Prostate gland (tissue), 2 donors: ENCODE measurements around the gene TNNT2. TPM values are rescaled to one million over a fixed set of nuclear protein-coding genes. Genes with fewer than 3 reads are reported as not detected.

Source experiments
- DNase-seq: peaks from one replicate; pipeline ENCODE4 v3.0.0-alpha.2; 2019; ENCODE audit warnings: low spot score
- H3K27ac ChIP-seq, 2 donors: fragments of 200-600 bp; sonication (generic); 2 replicates each; pipeline ENCODE4 v1.5.1; 2017 to 2019
- H3K27me3 ChIP-seq: fragments of 200-600 bp; sonication (generic); replicated peaks from 2 replicates; pipeline ENCODE4 v1.5.1; 2019; ENCODE audit not compliant: insufficient read depth
- H3K36me3 ChIP-seq, 2 donors: fragments of 200-600 bp; sonication (generic); 1 replicate in 1 of 2; 2 replicates in 1 of 2; pipeline versions ENCODE4 v1.5.1 to v1.8.1; 2017 to 2019
- H3K4me1 ChIP-seq: fragments of 200-600 bp; sonication (generic); replicated peaks from 2 replicates; pipeline ENCODE4 v1.5.1; 2019
- H3K4me3 ChIP-seq, 2 donors: fragments of 200-600 bp; sonication (generic); 2 replicates each; pipeline ENCODE4 v1.5.1; 2017 to 2019
- H3K9me3 ChIP-seq: fragments of 200-600 bp; sonication (generic); 2 replicates; pipeline ENCODE4 v1.5.1; 2017
- POLR2A ChIP-seq: fragments of 450-650 bp; IDR thresholded peaks from one replicate; pipeline ENCODE4 v1.6.1; 2016; ENCODE audit warnings: antibody characterized with exemption, mild to moderate bottlenecking
- POLR2AphosphoS5 ChIP-seq: sonication (generic); formaldehyde crosslinking; IDR thresholded peaks from one replicate; pipeline ENCODE4 v1.6.1; 2017; ENCODE audit warnings: antibody characterized with exemption
- WGBS: methylation state at CpG from one replicate; pipeline ENCODE4 v1.1.5; 2018; 5-methylcytosine and 5-hydroxymethylcytosine counted together
- intact Hi-C: fragments of 100-400 bp; cut with DNase I; formaldehyde crosslinking; loops from one replicate; pipeline ENCODE4 v1.14.2; 2022
- total RNA-seq, 2 donors: library from RNA; depleted of rRNA; stranded (reverse); fragments of >200 nt; gene quantifications; one replicate each; pipeline ENCODE4 v1.1.0, GENCODE V29; 2016
- TF ChIP-seq, protein P1 (sequence below), 4 experiments: fragments of 200-600 bp in 2 of 4; fragments of 450-650 bp in 2 of 4; sonication (generic) in 2 of 4; IDR thresholded peaks; 1 replicate in 3 of 4; 2 replicates in 1 of 4; pipeline ENCODE4 v1.5.1; 2016 to 2019; ENCODE audit warnings: antibody characterized with exemption in 4 of 4, mild to moderate bottlenecking in 2 of 4, moderate library complexity in 2 of 4

Gene TNNT2
- total RNA-seq, 2 donors from 2014 or later: 2.2 to 3.5 TPM

DNA sequence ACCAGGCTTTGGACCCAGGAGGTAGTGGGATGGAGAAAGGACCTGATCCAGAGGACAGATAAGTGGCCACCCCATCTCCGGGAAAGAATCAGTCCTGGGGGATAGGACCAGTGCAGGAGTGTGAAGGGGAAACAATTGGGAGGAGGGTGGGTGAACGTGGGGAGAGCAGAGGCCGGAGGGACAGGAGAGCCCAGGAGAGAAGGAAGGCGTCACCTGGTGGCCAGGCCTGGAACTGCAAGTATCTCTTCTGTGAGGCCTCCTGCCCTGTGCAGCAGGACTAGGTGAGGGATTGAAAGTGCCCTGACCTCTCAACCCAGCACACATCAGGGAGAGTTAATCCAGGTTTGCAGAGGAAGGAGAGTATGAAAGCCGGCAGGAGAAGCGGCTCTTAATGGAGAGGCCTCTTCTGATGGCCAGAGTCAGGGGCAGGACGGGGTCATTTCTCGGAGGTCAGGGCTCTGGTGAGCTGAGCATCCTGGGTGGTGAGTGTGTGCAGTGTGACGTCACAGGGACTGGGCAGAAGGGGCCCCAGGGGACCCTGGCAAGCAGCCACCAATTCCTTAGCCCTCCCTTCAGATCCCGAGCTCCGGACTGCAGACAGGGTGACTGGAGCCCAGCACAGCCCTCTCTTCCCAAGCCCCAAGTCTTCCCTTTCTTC is 30.8 kb upstream of the TNNT2 start:
- peak; percentile 83 for DNase-seq

DNA sequence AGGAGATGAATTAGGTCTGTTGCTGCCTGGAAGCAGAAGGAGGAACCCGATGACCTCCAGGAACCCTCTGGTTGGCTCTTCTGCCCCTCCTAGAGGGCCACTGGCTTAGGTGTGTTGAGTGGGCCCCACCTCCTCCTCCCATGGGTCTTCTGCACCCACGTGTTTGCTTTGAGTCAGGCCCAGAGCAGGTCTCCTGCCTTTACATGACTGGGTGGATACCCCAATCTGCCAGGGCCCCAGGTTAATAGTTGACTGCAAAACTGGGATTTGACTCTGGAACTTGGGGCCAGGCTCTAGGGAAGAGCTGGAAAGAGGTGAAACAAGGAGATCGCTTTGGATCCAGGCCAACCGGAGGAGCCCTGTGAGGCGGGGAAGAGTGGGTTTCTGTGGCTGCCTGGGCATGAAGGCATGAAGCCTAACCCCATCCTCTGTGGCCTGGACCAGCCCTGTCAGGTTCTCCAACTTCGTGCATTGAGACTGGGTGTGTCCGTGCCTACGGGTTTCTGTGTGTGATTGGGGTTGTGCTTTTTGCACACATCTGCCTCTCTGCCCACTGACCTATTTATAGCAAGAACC is 29.4 kb upstream of the TNNT2 start:
- no peaks in the 10 kb centered on the region for H3K4me1 ChIP-seq
- no peak overlapping the region for H3K4me3 ChIP-seq
- no peaks in the 10 kb centered on the region for H3K36me3 ChIP-seq
- no peaks in the 10 kb centered on the region for H3K27me3 ChIP-seq
- intact Hi-C loops: loop anchor here (5.0 kb wide), 2 partner anchors 60 to 155 kb away; no protein-coding TSS in a partner anchor
- WGBS: 73% methylated on average over 8 of the region's 8 CpGs
- no peak overlapping the region for H3K27ac ChIP-seq
- TF ChIP-seq, protein P1, sequence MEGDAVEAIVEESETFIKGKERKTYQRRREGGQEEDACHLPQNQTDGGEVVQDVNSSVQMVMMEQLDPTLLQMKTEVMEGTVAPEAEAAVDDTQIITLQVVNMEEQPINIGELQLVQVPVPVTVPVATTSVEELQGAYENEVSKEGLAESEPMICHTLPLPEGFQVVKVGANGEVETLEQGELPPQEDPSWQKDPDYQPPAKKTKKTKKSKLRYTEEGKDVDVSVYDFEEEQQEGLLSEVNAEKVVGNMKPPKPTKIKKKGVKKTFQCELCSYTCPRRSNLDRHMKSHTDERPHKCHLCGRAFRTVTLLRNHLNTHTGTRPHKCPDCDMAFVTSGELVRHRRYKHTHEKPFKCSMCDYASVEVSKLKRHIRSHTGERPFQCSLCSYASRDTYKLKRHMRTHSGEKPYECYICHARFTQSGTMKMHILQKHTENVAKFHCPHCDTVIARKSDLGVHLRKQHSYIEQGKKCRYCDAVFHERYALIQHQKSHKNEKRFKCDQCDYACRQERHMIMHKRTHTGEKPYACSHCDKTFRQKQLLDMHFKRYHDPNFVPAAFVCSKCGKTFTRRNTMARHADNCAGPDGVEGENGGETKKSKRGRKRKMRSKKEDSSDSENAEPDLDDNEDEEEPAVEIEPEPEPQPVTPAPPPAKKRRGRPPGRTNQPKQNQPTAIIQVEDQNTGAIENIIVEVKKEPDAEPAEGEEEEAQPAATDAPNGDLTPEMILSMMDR (IDR thresholded peaks at IDR 0.05): no peak
- TF ChIP-seq POLR2AphosphoS5: no peak
- TF ChIP-seq POLR2A: no peak
- no peaks in the 10 kb centered on the region for H3K9me3 ChIP-seq
- DNase-seq: no peak

More for the DNA sequence above, 30.8 kb upstream of the TNNT2 start:
- Histone ChIP-seq H3K9me3 (no peaks in the 10 kb centered on the region), H3K4me1 (no peaks in the 10 kb centered on the region), H3K27ac (no peak overlapping the region), H3K27me3 (no peaks in the 10 kb centered on the region), H3K36me3 (no peaks in the 10 kb centered on the region), H3K4me3 (no peak overlapping the region)
- intact Hi-C loops: loop anchor here (5.0 kb wide), 2 partner anchors 61 to 156 kb away; no protein-coding TSS in a partner anchor
- TF ChIP-seq POLR2A: no peak
- TF ChIP-seq, protein P1 (IDR thresholded peaks at IDR 0.05): peak; percentile 88 to 93 (median 90)
- no peak for TF ChIP-seq POLR2AphosphoS5
- WGBS: 38% methylated on average over 11 of the region's 11 CpGs

- TF ChIP-seq, protein P1 (IDR thresholded peaks at IDR 0.05): no peak
- TF ChIP-seq POLR2AphosphoS5 (no peak), POLR2A (no peak)
- intact Hi-C loops: loop anchor here (5.0 kb wide), 2 partner anchors 58 to 153 kb away; no protein-coding TSS in a partner anchor
- Histone ChIP-seq H3K27ac (no peak overlapping the region), H3K36me3 (no peaks in the 10 kb centered on the region), H3K9me3 (no peaks in the 10 kb centered on the region), H3K4me3 (no peak overlapping the region), H3K27me3 (no peaks in the 10 kb centered on the region), H3K4me1 (no peaks in the 10 kb centered on the region)
- 77% methylated on average over 10 of the region's 10 CpGs for WGBS
- no peak for DNase-seq
These were observed 28.0 kb upstream of the TNNT2 start for GRCh38 chr1:201405484-201405831.

DNA sequence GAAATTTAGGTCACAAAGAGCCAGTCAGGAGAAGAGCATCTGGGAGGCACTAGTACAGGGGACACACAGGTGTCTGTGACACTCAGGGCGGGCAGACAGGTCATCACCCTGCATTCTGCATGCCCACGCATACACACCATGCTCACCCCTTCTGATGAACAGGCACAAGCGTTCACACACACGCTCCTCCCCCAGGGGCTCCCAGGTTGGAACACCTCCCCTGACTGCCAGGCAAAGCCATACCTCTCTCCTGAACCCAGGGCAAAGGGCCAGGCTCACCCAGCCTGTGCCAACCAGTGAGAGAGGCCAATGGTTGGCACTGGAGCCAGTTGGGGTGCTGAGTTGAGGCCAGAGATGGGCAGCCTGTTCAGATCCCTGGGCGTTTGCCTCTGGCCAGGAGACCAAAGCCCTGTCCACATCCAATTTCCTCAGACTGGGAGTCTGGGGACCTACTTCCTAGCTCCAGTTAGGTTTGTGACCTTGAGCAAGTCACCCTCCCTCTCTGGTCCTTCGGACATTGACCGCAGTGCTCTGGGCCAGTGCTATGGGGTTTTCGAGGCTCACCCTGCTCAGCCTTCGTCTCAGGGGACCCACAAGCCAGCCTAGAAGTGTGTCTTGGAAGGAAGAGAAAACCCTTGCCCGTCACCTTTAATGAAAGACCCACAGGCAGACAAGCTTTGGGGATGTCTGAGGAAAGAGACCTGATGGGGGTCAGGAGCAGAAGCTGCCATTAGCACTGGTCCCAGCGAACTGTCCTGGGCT is 27.4 kb upstream of the TNNT2 start:
- 88% methylated on average over 11 of the region's 11 CpGs for WGBS

More for the DNA sequence above, 27.4 kb upstream of the TNNT2 start:
- no peaks in the 10 kb centered on the region for H3K27me3 ChIP-seq
- DNase-seq: no peak
- TF ChIP-seq POLR2AphosphoS5 (no peak), POLR2A (no peak)
- TF ChIP-seq, protein P1 (IDR thresholded peaks at IDR 0.05): no peak
- no peaks in the 10 kb centered on the region for H3K4me1 ChIP-seq
- no peak overlapping the region for H3K27ac ChIP-seq
- no peaks in the 10 kb centered on the region for H3K36me3 ChIP-seq
- no peaks in the 10 kb centered on the region for H3K9me3 ChIP-seq
- H3K4me3 ChIP-seq: no peak overlapping the region
- intact Hi-C loops: loop anchor here (5.0 kb wide), 2 partner anchors 58 to 153 kb away; no protein-coding TSS in a partner anchor
